Hindlimb muscle (tissue), 1 donor: ENCODE measurements around the gene WDFY1. TPM values are rescaled to one million over a fixed set of nuclear protein-coding genes. Genes with fewer than 3 reads are reported as not detected.
A peak's percentile ranks its signal among the peaks of the same experiment; 100 is the strongest.

ENCODE experiments used
- DNase-seq: peaks from one replicate; pipeline ENCODE4 v3.0.0-alpha.2; 2013
- polyA plus RNA-seq: library from polyadenylated mRNA; unstranded; fragments of 120-200 nt; gene quantifications from one replicate; pipeline ENCODE4 v1.2.1, GENCODE V29; 2013; ENCODE audit not compliant: insufficient read length

WDFY1 gene
- 29.6 TPM for polyA plus RNA-seq

GRCh38 chr2:223944703-223945531 lies at the start of gene WDFY1:
Gene WDFY1 (minus strand): TSS chr2:223945335. CDS start chr2:223945284, 51 bp downstream.
- DNase-seq = peak; percentile 93

GRCh38 chr2:223994562-223995162 lies 49.5 kb upstream of the WDFY1 start:
- DNase-seq = no peak

GRCh38 chr2:223993634-223994232 lies 48.6 kb upstream of the WDFY1 start:
- peak; percentile 76 for DNase-seq

GRCh38 chr2:223991611-223992010 lies 46.5 kb upstream of the WDFY1 start:
- no peak for DNase-seq

- no peak for DNase-seq
These were observed 44.7 kb upstream of the WDFY1 start for GRCh38 chr2:223989856-223990232.

- no peak for DNase-seq
These were observed 44.2 kb upstream of the WDFY1 start for GRCh38 chr2:223989206-223989855.

GRCh38 chr2:223981241-223981640 lies 36.1 kb upstream of the WDFY1 start:
- no peak for DNase-seq

- no peak for DNase-seq
These were observed 35.7 kb upstream of the WDFY1 start for GRCh38 chr2:223980803-223981202.

GRCh38 chr2:223980397-223980735 lies 35.2 kb upstream of the WDFY1 start:
- no peak for DNase-seq

- no peak for DNase-seq
These were observed 34.7 kb upstream of the WDFY1 start for GRCh38 chr2:223979730-223980396.

GRCh38 chr2:223978451-223978850 lies 33.3 kb upstream of the WDFY1 start:
- DNase-seq = no peak

GRCh38 chr2:223976635-223977226 lies 31.6 kb upstream of the WDFY1 start:
- no peak for DNase-seq

- no peak for DNase-seq
These were observed 28.5 kb upstream of the WDFY1 start for GRCh38 chr2:223973606-223974005.

- DNase-seq = no peak
These were observed 27.5 kb upstream of the WDFY1 start for GRCh38 chr2:223972656-223973102.

- DNase-seq = no peak
These were observed 26.6 kb upstream of the WDFY1 start for GRCh38 chr2:223971731-223972130.

- DNase-seq = peak; percentile 63
These were observed 25.4 kb upstream of the WDFY1 start for GRCh38 chr2:223970343-223971128.

GRCh38 chr2:223969856-223970255 lies 24.7 kb upstream of the WDFY1 start:
- DNase-seq = no peak

GRCh38 chr2:223969315-223969714 lies 24.2 kb upstream of the WDFY1 start:
- DNase-seq = no peak

- DNase-seq = no peak
These were observed 22.8 kb upstream of the WDFY1 start for GRCh38 chr2:223967981-223968380.

GRCh38 chr2:223959688-223960087 lies 14.6 kb upstream of the WDFY1 start:
- no peak for DNase-seq

GRCh38 chr2:223957092-223957851 lies 12.1 kb upstream of the WDFY1 start, which contains the start of gene MRPL44:
Gene MRPL44 (plus strand): TSS chr2:223957463. CDS start chr2:223957473, 10 bp downstream.
- DNase-seq = peak; percentile 98
